ENCODE results near the gene TUG1. TPM values are rescaled to one million over a fixed set of nuclear protein-coding genes. Genes with fewer than 3 reads are reported as not detected.

Gene TUG1
- 46.0 and 53.4 TPM in 2 replicates for total RNA-seq

DNA sequence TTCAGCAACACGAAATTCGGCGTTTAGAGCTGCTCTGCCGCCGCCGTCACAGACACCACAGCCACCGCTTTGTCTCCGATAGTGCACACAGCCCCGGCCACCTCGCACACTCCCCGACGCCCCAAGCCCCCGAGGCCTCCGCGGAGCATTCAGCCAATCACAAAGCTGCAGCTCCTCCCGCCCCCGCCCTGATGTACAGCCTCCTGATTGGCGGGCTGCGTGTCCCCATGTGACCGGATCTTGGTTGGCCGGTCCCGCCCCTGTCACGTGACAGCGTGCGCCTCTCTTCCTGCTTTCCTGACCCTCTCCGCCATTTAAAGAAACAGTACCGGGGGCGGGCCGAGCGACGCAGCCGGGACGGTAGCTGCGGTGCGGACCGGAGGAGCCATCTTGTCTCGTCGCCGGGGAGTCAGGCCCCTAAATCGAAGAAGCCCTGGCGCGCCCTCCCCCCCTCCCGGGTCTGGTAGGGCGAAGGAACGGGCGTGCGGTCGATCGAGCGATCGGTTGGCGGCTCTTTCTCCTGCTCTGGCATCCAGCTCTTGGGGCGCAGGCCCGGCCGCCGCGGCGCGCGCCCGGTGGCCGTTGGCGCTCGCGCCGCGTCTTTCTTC lies at the start of gene TUG1:
Gene TUG1, plus strand, starts transcription at position 342 of the 608 bp plus-strand sequence.

GRCh38 chr22:30968015-30968923 lies 796 bp upstream of the TUG1 start, which contains the start of gene MORC2:
Gene MORC2, minus strand, starts transcription at chr22:30968774. Its CDS starts 885 bp downstream, at chr22:30967889.

Other genes with a start within 250 kb of the TUG1 start
- gene MORC2, start 491 bp upstream of the TUG1 start, total RNA-seq = 16.1 and 18.5 TPM in 2 replicates
- 130 and 173 TPM in 2 replicates for gene SMTN, start 112.1 kb downstream of the TUG1 start, total RNA-seq
- gene SELENOM, start 138.3 kb downstream of the TUG1 start, total RNA-seq = 82.5 and 153 TPM in 2 replicates
- gene INPP5J, start 153.7 kb downstream of the TUG1 start, total RNA-seq = under 0.01 and 0.73 TPM in 2 replicates
- gene PLA2G3, start 171.2 kb downstream of the TUG1 start, total RNA-seq = 0.15 TPM in 1 of 2 replicates, not detected in the other
- gene RNF185, start 190.9 kb downstream of the TUG1 start, total RNA-seq = 41.3 and 51.9 TPM in 2 replicates
- 22.2 and 25.7 TPM in 2 replicates for gene LIMK2, start 243.0 kb downstream of the TUG1 start, total RNA-seq

Data from smooth muscle cell of trachea (primary cell).